ENCODE data around the gene ERC2.
"Not testable (repeated sequence)": the region's sequence is repeated elsewhere in the genome, so short reads cannot be mapped to it uniquely, and the experiment has no call there.

The ERC2 gene

DNA sequence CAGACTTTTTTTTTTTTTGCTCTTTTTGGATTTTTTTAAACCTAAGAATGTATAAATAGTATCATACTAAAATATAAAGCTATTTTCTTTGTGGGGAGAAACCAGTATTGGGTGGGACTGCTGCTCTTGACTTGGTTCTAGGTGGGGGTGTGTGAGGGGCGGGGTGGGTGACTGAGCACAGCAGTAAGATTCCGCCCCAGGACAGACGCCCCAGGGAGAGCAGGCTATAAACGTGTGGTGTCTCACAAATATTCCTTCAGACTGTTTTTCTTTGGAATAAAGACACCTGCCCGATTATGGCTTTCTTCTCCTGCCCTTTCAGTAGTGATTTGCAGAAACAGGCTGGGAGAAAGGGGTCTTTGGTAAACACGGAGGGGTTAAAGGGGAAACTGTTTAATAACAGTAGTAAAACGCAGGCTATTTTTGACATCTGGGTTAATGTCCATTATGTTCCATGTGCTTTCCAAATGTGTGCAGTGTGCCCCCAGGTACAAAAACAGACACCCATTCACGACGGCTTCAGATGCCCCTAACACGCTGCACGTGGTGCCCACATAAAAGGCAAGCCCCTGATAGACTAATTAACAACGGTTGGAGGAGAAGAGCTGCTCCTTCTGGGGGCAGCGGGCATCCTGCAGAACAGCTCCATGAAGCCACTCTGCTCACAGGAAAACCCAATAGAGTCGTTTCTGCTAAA is 952.6 kb downstream of the ERC2 start:
- FAIRE-seq (no peak), DNase-seq (ENCODE audit: low spot score) (no peak)

DNA sequence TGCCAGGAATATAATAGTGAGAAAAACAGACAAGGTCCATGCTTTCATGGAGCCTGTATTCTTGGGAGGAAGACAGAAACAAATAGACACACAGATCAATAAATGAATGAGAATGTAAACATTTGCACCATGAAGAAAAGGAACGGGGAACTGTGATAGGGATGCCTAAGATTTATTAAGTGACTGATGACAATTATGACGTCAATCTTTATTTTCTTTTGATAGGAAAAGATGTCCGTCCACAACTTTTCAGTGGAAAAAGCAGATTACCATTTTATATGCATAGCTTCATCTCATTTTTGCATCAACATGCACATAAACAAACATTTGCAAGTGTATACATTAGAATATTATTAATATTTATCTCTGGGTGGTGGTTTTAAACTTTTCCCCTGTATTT is 953.3 kb downstream of the ERC2 start:
- FAIRE-seq, result no peak

GRCh38 chr3:55512571-55513343 is 955.5 kb downstream of the ERC2 start:
- no peak for FAIRE-seq
- no peak for DNase-seq (ENCODE audit: low spot score)

More for the DNA sequence above, 953.3 kb downstream of the ERC2 start:
- no peak for DNase-seq (ENCODE audit: low spot score)

DNA sequence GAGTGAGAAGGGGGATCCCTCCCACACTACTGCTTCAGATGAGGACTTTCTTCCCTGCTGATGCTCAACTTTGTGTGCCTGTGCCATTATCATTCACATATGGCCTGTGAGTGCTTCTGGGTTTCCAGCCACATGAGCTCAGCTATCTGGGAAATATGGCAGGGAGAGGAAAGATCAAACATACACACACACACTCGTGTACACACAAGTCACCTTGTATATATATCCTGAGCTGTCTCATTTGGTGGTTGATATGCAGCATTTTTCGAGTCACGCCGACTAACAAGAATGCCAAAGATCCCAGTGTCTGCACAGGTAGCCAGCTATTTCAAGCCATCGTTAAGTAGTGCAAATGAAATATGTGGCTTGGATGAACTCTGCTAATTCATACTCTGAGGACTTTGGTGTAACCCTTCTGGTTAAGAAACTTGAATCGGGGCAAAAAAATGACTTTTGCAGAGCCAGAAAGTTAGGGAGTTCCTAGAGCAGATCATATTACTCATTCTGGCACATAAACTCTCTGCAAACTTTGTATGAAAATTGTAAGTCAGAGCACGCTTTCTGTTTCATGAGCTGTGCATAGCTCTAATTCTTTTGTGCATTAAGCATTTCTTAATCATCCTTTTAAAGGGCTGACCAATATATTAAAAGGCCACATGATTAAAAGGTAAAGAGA is 956.2 kb downstream of the ERC2 start:
- FAIRE-seq, result no peak
- DNase-seq (ENCODE audit: low spot score), result no peak

GRCh38 chr3:55508335-55508734 is 959.9 kb downstream of the ERC2 start:
- FAIRE-seq (no peak), DNase-seq (ENCODE audit: low spot score) (no peak)

GRCh38 chr3:55507808-55508207 is 960.5 kb downstream of the ERC2 start:
- no peak for FAIRE-seq

DNA sequence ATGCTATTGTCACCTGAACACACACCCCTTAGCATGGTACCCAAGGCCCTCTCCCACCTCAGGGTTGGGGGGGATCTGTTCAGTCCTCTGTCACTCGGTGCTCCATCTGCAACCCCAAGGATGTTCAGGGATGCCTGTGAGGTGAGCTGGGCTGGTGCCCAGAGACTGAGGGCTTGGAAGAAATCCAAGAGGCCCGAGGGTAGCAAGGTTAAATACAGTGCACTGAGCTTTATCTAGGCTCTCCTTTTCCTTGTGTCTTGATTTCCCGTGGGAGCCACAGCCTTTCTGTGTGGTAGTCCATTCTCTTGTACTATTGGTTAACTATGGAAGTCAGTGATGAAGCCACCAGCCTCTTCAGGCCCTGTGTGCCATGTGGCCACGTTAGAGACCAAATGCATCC is 962.5 kb downstream of the ERC2 start:
- FAIRE-seq (no peak), DNase-seq (ENCODE audit: low spot score) (no peak)

More at GRCh38 chr3:55507808-55508207, 960.5 kb downstream of the ERC2 start:
- DNase-seq (ENCODE audit: low spot score), result no peak

DNA sequence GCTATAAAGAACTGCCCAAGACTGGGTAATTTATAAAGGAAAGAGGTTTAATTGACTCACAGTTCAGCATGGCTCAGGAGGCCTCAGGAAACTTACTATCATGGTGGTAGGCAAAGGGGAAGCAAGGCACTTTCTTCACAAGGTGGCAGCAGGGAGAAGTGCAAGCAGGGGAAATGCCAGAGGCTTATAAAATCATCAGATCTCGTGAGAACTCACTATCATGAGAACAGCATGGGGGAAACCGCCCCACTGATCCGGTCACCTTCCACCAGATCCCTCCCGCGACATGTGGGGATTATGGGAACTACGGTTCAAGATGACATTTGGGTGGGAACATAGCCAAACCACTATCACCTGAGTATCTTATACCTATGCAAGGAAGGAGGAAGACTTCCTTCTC is 963.2 kb downstream of the ERC2 start:
- FAIRE-seq; DNase-seq (ENCODE audit: low spot score): not testable (repeated sequence)

DNA sequence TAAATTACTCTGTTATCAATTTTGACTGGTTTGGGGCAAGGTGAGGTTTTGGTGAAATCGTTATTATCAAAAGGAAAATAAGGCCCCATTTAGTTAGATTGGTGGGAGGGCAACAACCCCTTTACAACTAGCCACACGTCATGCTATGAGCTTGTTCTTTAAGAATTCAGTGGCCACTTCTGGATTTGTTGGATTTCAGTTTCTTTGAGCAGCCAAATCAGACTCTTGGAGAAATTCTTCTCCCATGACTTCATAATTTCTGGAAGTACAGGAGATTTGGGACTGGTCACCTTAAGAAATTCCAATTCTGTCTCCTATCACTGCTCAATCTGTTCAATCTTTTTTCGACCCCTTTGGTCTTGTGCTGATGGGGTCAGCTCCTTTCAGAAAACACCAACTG is 966.4 kb downstream of the ERC2 start:
- FAIRE-seq, result no peak

DNA sequence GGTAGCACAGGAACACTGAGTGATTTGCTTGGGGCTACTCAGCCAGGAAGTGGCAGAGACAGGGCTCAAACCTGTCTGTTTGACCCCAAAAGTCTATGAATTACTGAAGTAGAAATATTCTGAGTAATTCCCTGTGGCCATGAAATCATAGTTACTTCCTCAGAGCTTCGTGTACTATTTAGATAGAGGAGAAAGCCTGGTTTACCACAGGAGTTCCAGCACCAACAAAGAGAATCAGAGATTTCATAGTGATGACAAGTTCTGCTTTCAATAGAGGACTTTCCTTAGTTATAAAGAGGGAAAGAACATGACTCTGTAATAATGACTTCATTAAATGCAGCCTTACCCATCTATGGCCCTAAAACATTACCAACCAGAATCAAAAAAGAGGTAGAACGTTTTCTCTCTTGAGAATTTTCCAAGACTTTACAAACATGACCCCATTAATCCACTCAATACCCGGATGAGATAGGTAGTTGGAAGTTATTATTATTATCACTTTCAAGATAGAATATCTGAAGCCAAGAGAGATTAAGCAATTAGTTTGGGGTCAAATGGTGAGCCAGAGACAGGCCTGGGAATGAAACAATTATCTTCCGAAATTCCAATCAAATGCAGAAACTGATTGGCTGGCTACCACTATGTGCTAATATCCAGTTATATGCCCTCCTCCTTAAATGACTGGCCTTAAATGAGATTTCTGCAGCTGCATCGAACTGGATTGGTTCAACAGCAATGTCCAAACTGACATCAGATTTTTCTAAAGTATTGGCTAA is 967.5 kb downstream of the ERC2 start:
- FAIRE-seq (no peak), DNase-seq (ENCODE audit: low spot score) (no peak)

More for the DNA sequence above, 966.4 kb downstream of the ERC2 start:
- DNase-seq (ENCODE audit: low spot score), result no peak

DNA sequence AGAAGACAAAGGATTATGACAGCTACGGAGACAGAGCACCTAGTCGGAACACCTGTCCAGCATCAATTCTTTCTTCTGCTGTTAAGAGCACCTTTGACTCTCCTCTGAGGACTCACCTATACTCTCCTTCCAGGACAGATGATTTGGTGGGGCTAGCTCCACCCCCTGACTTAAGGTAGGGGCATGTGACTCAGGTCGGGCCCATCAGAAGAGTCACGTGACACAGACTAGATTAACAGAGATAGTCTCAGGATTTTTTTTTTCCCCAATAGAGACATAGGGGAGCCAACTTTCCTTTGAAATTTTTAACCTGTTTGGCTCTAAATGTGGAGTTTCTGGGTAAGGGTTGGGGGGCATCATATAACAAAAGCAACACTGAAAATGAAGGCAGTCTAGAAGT is 969.7 kb downstream of the ERC2 start:
- DNase-seq (ENCODE audit: low spot score) (no peak), FAIRE-seq (no peak)

DNA sequence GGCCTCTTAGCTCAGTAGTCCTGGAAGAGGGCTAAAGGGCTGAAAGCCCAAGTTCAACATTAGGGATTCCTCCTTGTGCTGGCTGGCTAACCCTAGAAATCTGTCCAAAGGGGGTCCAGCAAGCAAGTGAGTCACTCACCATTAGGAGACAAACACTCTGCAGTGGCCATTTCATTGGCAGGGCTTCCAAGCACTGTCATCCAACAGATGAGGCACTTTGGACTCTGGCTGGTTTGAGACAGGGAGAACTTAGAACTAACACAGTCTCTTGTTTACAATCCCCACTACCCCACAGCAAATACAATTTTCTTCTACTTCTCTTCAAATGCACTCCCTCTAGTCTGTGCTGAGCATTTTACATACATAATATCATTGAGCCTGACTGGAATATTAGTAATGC is 971.0 kb downstream of the ERC2 start:
- FAIRE-seq, result no peak
- no peak for DNase-seq (ENCODE audit: low spot score)

DNA sequence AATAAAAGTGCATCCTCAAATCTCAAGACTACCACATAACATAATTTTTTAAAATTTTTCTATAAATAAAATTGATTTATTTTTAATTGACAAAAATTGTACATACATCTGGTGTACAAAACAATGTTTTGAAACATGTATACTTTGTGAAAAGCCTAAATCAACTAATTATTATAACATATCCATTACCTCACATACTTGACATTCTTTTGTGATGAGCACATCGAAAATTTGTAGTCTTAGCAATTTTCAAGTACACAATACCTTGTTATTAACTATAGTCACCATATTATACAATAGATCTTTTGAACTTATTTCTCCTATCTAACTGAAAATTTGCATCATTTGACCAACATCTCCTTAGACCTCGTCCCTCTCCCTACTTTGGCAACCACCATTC is 973.3 kb downstream of the ERC2 start:
- no peak for FAIRE-seq
- no peak for DNase-seq (ENCODE audit: low spot score)

GRCh38 chr3:55492976-55493375 is 975.3 kb downstream of the ERC2 start:
- DNase-seq (ENCODE audit: low spot score), result no peak
- FAIRE-seq, result no peak

GRCh38 chr3:55491296-55491816 is 976.9 kb downstream of the ERC2 start:
- peak; percentile 48 for FAIRE-seq

GRCh38 chr3:55490276-55490913 is 977.9 kb downstream of the ERC2 start:
- DNase-seq (ENCODE audit: low spot score), result no peak
- peak; percentile 20 for FAIRE-seq

More at GRCh38 chr3:55491296-55491816, 976.9 kb downstream of the ERC2 start:
- DNase-seq (ENCODE audit: low spot score), result peak; percentile 51

- no peak for DNase-seq (ENCODE audit: low spot score)
- no peak for FAIRE-seq
These were observed 978.5 kb downstream of the ERC2 start for GRCh38 chr3:55489798-55490132.

DNA sequence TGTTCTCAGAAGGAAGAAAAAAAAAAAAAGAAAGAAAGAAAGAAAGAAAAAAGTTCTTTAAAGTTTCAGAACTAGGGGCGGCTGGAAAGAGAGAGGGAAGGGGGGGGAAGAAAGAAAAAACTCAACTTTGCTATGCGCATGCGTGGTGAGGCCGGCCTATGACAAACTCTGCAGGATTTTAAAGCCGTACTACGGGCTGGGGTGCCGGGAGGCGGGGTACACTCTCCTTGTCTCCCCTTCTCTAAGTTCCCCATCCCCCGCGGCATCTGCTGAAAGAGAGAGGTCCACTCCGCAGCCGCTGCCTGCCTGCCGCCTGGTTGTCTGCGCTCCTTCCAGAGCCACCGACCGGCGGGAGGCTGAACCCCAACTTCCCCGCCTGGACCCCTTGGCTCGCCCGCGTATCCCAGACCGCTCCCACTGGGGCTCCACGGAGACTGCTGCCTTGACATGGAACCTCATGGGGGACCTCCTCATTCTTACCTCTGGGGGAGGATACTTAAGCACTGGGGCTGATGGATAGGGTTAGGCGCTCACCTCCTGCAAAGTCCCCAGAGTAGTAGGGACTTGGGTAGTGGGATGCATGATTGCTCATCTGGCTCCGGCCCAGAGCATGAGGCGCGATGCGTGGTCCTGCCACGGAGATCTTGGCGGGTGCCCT is 979.7 kb downstream of the ERC2 start:
- DNase-seq (ENCODE audit: low spot score) (peak; percentile 62), FAIRE-seq (no peak)

- FAIRE-seq (no peak), DNase-seq (ENCODE audit: low spot score) (no peak)
These were observed 980.7 kb downstream of the ERC2 start for GRCh38 chr3:55487381-55488241.

All from urothelium cell line (cell line).